RWPE1 (cell line): ENCODE measurements around the gene NRARP.
"Not testable (repeated sequence)": the region's sequence is repeated elsewhere in the genome, so short reads cannot be mapped to it uniquely, and the experiment has no call there.

Experiments used
- CTCF ChIA-PET: fragments of 350-600 bp; sonication (Branson Sonifier 250); formaldehyde crosslinking; extraction: SDS; loops from one replicate; lab custom pipeline; 2021; lab: Yijun Ruan, JAX
- POLR2A ChIA-PET: fragments of 400-600 bp; formaldehyde crosslinking; extraction: SDS; loops from one replicate; lab custom pipeline; 2020; ENCODE audit warnings: antibody characterized with exemption; ENCODE audit not compliant: low non-redundant PET; lab: Yijun Ruan, JAX
- DNase-seq: peaks from one replicate; pipeline ENCODE4 v3.0.0; 2012; ENCODE audit warnings: low spot score
- H3K27ac ChIP-seq: fragments of 450-650 bp; 2 replicates; pipeline ENCODE4 v1.5.1; 2017
- TF ChIP-seq, protein P1 (sequence below): fragments of 450-650 bp; conservative IDR thresholded peaks from 2 replicates; pipeline ENCODE4 v1.5.1; 2017; ENCODE audit warnings: low read depth, mild to moderate bottlenecking

Gene NRARP

DNA sequence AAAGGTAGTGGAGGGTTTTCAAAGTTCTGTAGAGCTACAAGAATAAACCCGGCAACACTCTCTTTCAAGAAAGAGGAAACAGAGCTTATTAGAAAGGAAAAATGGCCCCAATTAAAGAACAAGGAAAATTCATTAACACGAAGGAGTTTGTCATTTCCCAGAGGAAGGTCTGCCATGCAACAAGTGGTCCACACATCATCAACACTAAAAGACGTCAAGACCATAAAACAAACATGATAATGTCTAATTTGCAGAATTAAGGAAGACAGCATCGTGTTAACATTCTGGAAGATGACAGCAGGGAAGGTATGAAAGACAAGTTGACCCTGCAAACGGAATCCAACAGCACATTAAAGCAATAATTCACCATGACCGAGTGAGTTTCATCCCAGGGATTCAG, 28.6 kb upstream of the NRARP start:
- no peak overlapping the region for H3K27ac ChIP-seq
- POLR2A ChIA-PET: no interaction called here
- TF ChIP-seq, protein P1, sequence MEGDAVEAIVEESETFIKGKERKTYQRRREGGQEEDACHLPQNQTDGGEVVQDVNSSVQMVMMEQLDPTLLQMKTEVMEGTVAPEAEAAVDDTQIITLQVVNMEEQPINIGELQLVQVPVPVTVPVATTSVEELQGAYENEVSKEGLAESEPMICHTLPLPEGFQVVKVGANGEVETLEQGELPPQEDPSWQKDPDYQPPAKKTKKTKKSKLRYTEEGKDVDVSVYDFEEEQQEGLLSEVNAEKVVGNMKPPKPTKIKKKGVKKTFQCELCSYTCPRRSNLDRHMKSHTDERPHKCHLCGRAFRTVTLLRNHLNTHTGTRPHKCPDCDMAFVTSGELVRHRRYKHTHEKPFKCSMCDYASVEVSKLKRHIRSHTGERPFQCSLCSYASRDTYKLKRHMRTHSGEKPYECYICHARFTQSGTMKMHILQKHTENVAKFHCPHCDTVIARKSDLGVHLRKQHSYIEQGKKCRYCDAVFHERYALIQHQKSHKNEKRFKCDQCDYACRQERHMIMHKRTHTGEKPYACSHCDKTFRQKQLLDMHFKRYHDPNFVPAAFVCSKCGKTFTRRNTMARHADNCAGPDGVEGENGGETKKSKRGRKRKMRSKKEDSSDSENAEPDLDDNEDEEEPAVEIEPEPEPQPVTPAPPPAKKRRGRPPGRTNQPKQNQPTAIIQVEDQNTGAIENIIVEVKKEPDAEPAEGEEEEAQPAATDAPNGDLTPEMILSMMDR: no peak
- CTCF ChIA-PET: no interaction called here
- DNase-seq: no peak

DNA sequence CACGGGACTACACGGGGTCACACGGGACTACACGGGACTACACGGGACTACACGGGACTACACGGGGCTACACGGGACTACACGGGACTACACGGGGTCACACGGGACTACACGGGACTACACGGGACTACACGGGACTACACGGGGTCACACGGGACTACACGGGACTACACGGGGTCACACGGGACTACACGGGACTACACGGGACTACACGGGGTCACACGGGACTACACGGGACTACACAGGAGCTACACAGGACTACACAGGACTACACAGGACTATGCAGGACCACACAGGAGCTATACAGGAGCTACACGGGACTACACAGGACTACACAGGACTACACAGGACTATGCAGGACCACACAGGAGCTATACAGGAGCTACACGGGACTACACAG, 27.5 kb upstream of the NRARP start:
- CTCF ChIA-PET, H3K27ac ChIP-seq, DNase-seq: not testable (repeated sequence)
- POLR2A ChIA-PET: interaction anchor here (0.6 kb wide), 1 partner anchor 40 kb away, joined by 3 read pairs; no protein-coding TSS in a partner anchor

DNA sequence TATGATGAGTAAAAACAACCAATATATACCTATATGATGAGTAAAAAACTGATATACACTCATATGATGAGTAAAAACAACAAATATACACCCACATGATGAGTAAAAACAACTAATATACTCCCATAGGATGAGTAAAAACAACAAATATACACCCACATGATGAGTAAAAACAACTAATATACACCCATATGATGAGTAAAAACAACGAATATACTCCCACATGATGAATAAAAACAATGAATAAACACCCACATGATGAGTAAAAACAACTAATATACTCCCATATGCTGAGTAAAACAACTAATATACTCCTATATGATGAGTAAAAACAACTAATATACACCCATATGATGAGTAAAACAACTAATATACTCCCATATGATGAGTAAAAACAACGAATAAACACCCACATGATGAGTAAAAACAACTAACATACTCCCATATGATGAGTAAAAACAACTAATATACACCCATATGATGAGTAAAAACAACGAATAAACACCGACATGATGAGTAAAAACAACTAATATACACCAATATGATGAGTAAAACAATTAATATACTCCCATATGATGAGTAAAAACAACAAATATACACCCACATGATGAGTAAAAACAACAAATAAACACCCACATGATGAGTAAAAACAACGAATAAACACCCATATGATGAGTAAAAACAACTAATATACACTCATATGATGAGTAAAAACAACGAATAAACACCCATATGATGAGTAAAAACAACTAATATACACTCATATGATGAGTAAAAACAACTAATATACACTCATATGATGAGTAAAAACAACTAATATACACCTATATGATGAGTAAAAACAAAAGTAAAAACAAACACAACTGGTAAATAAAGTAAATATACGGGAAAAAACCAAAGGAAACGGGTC, 25.8 kb upstream of the NRARP start:
- H3K27ac ChIP-seq, POLR2A ChIA-PET, CTCF ChIA-PET, DNase-seq: not testable (repeated sequence)

DNA sequence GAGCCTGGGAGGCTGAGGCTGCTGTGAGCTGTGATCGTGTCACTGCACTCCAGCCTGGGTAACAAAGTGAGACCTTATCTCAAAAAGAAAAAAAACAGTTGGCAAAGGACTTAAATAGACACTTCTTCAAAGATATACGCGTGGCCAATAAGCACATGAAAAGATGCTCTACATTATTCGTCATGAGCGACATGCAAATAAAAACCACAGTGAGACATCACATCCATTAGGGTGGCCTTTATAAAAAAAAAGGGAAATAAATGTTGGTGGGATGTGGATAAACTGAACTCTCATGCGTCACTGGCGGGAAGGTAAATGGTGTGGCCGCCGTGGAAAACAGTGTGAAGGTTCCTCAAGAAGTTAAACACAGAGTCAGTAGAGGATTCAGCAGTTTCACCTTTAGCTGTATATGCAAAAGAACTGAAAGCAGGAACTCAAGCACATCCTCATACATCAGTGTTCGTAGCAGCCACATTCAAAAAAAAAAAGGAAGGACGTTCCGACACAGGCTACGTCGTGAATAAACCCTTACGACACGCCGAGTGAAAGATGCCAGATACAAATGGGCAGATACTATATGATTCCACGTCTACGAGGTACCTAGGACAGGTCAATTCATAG, 24.5 kb upstream of the NRARP start:
- ChIA-PET POLR2A (no interaction called here), CTCF (no interaction called here)
- H3K27ac ChIP-seq: no peak overlapping the region
- DNase-seq: no peak
- TF ChIP-seq, protein P1: no peak

GRCh38 chr9:137325799-137326198, 23.7 kb upstream of the NRARP start:
- TF ChIP-seq, protein P1: no peak
- POLR2A ChIA-PET: no interaction called here
- no peak for DNase-seq
- no peak overlapping the region for H3K27ac ChIP-seq
- CTCF ChIA-PET: interaction anchor here (0.7 to 1.7 kb wide), 2 partner anchors 24 to 39 kb away, joined by 3 to 4 read pairs; partner anchors contain the start of gene NRARP

- POLR2A ChIA-PET: interaction anchor here (0.7 kb wide), 1 partner anchor 24 kb away, joined by 3 read pairs; no protein-coding TSS in a partner anchor
- DNase-seq: no peak
- TF ChIP-seq, protein P1: no peak
- H3K27ac ChIP-seq: no peak overlapping the region
- CTCF ChIA-PET: interaction anchor here (0.6 to 1.7 kb wide), 3 partner anchors 14 to 40 kb away, joined by 3 to 5 read pairs (median 4); partner anchors contain the start of gene NRARP
Observed at GRCh38 chr9:137325124-137325523, 23.1 kb upstream of the NRARP start.

- TF ChIP-seq, protein P1: no peak
- no peak overlapping the region for H3K27ac ChIP-seq
- no peak for DNase-seq
- POLR2A ChIA-PET: no interaction called here
- CTCF ChIA-PET: interaction anchor here (0.6 to 0.8 kb wide), 3 partner anchors 53 to 1185 kb away, joined by 3 to 5 read pairs (median 4); no protein-coding TSS in a partner anchor
Observed at GRCh38 chr9:137323531-137324331, 21.7 kb upstream of the NRARP start.
